Kidney (tissue), 14 donors: ENCODE measurements around the gene NEXN. TPM values are rescaled to one million over a fixed set of nuclear protein-coding genes. Genes with fewer than 3 reads are reported as not detected.

Experiments used
- DNase-seq, 5 donors: peaks; one replicate each; pipeline ENCODE4 v3.0.0-alpha.2; 2013 to 2020
- FAIRE-seq: peaks from 2 replicates; lab custom pipeline; 2012; peaks lifted over from hg19 to GRCh38; lab: Jason Lieb, UNC
- H3K27ac ChIP-seq, 2 donors: one replicate each; pipeline ENCODE4 v1.7.0; 2013; ENCODE audit warnings: low read depth in 2 of 2, low read length in 2 of 2, inconsistent platforms in 1 of 2
- H3K27me3 ChIP-seq: one replicate; pipeline ENCODE4 v1.7.1; 2013; ENCODE audit warnings: low read length, inconsistent platforms; ENCODE audit not compliant: control insufficient read depth, insufficient read depth
- H3K36me3 ChIP-seq, 3 donors: one replicate each; pipeline versions ENCODE4 v1.7.0 to v1.7.1; 2013; ENCODE audit warnings: low read length in 3 of 3, control low read depth in 1 of 3, inconsistent platforms in 1 of 3; ENCODE audit not compliant: insufficient read depth in 3 of 3, control insufficient read depth in 2 of 3
- H3K4me1 ChIP-seq, 3 donors: one replicate each; pipeline versions ENCODE4 v1.7.0 to v1.7.1; 2013; ENCODE audit warnings: low read length in 3 of 3, inconsistent platforms in 1 of 3, low read depth in 1 of 3; ENCODE audit not compliant: control insufficient read depth in 2 of 3, insufficient read depth in 2 of 3
- H3K4me3 ChIP-seq, 3 donors: one replicate each; pipeline versions ENCODE4 v1.7.0 to v1.8.1; 2013; ENCODE audit warnings: low read length in 3 of 3, control low read depth in 1 of 3, inconsistent platforms in 1 of 3
- H3K9ac ChIP-seq, 3 donors: one replicate each; pipeline versions ENCODE4 v1.7.0 to v1.7.1; 2013; ENCODE audit warnings: low read length in 3 of 3, control low read depth in 1 of 3, inconsistent platforms in 1 of 3
- H3K9me3 ChIP-seq, 3 donors: one replicate each; pipeline versions ENCODE4 v1.7.0 to v1.7.1; 2013; ENCODE audit warnings: low read length in 3 of 3, control low read depth in 1 of 3, inconsistent platforms in 1 of 3; ENCODE audit not compliant: control insufficient read depth in 2 of 3, insufficient read depth in 1 of 3
- intact Hi-C: fragments of 100-400 bp; cut with DNase I; formaldehyde crosslinking; loops from one replicate; pipeline ENCODE4 v1.11.1; 2022
- polyA plus RNA-seq: library from polyadenylated mRNA; stranded (reverse); fragments of 350-450 nt; fragmentation: Illumina TruSeq; extraction: RNeasy Lipid Tissue Mini Kit (QIAGEN cat#74804); gene quantifications from one replicate; pipeline ENCODE4 v1.2.3, GENCODE V29; 2014; ENCODE audit warnings: low read depth, low replicate concordance; ENCODE audit not compliant: insufficient read depth
- total RNA-seq: library from RNA; stranded (reverse); fragmentation: NEBNext Ultra II Directional; extraction: Animal tissue kit (Norgen Biotek cat#: 25700); gene quantifications from one replicate; pipeline ENCODE4 v1.2.1, GENCODE V29; 2021
- TF ChIP-seq, protein P1 (sequence below): IDR thresholded peaks from 3 replicates; pipeline ENCODE4 v1.5.1; 2012; ENCODE audit warnings: mild to moderate bottlenecking, moderate library complexity, borderline replicate concordance; ENCODE audit not compliant: insufficient read depth; ENCODE audit errors: extremely low read depth
- donor health status: control.
- donor health status: control.
- donor health status: control.
- donor health status: control.
- donor health status: control.
- donor health status: DM: yes; HTN: yes; CAD: no.
- donor health status: Normal renal cell carcinoma (clear cell type).

NEXN gene
- total and polyA plus RNA-seq, 2 donors from 2014 or later, result 6.5 to 7.1 TPM

DNA sequence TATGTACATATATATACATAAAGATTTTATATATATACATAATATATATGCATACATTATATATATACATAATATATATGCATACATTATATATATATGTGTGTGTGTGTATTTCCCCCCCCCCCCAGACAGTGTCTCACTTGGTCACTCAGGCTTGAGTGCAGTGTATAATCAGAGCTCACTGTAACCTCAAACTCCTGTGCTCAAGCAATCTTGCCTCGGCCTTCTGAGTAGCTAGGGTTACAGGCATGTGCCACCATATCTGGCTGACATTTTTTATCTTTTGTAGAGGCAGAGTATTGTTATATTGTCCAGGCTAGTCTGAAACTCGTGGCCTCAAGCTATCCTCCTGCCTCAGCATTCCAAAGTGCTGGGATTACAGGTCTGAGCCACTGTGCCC is 99.5 kb downstream of the NEXN start:
- FAIRE-seq (no peak), DNase-seq (no peak)
- peaks cover 0 to 8% (median 2%) of the 10 kb centered on the region in 3 donors for H3K4me1 ChIP-seq
- intact Hi-C loops, result no loop called here
- no peak overlapping the region for H3K4me3 ChIP-seq
- no peaks in the 10 kb centered on the region for H3K36me3 ChIP-seq
- no peak overlapping the region for H3K27ac ChIP-seq
- H3K27me3 ChIP-seq, result no peaks in the 10 kb centered on the region
- H3K9ac ChIP-seq, result no peak overlapping the region
- TF ChIP-seq, protein P1, sequence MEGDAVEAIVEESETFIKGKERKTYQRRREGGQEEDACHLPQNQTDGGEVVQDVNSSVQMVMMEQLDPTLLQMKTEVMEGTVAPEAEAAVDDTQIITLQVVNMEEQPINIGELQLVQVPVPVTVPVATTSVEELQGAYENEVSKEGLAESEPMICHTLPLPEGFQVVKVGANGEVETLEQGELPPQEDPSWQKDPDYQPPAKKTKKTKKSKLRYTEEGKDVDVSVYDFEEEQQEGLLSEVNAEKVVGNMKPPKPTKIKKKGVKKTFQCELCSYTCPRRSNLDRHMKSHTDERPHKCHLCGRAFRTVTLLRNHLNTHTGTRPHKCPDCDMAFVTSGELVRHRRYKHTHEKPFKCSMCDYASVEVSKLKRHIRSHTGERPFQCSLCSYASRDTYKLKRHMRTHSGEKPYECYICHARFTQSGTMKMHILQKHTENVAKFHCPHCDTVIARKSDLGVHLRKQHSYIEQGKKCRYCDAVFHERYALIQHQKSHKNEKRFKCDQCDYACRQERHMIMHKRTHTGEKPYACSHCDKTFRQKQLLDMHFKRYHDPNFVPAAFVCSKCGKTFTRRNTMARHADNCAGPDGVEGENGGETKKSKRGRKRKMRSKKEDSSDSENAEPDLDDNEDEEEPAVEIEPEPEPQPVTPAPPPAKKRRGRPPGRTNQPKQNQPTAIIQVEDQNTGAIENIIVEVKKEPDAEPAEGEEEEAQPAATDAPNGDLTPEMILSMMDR, result no peak
- no peaks in the 10 kb centered on the region for H3K9me3 ChIP-seq

DNA sequence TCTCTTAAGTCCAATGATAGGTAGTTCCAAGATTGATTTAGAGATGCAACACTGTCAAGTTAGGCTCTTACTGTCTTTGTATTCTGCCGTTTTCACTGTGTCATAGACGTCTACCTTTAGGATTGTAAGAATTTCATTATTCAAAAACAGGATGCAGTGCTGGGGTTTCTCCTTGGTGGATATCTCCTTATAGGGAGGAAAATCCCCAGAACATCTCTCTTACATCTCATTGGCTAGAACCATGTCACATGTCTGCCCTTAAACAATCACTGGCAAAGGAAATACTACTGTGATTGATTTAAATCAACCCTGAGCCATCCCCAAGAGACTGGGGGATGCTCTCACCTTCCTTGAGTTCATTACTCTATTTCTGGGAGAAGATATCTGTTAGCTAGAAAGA is 101.3 kb downstream of the NEXN start:
- no peak for FAIRE-seq

DNA sequence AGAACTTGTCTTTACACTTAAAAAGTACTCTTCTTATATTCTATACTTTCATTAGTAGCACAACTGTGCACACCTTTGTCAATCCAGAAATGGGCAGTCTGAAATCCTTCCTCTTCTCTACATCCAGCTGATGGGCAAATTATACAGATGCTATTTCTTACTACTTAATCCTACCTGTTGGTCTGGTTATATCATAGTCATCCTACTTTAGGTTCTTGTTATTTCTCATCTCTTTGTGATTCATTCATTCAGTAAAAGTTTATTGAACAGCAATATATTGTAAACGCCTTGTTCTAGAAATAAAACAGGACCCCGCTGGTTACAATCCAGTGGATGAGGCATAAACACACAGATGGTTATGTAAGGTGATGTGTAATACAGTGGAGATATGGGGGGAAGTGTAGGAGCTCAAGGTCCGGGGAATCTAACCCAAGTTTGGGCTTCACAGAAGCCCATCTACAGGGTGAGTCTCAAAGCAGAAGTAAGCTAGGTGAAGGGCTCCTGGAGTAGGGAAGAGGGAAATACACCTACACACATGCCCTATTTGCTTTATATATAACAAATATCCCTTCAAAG is 102.3 kb downstream of the NEXN start:
- H3K9me3 ChIP-seq, result no peaks in the 10 kb centered on the region
- FAIRE-seq (no peak), DNase-seq (no peak)
- H3K4me3 ChIP-seq, result no peak overlapping the region
- TF ChIP-seq, protein P1, result no peak
- intact Hi-C loops, result no loop called here
- H3K36me3 ChIP-seq, result no peaks in the 10 kb centered on the region
- no peak overlapping the region for H3K27ac ChIP-seq
- H3K27me3 ChIP-seq, result no peaks in the 10 kb centered on the region
- no peaks in the 10 kb centered on the region for H3K4me1 ChIP-seq
- no peak overlapping the region for H3K9ac ChIP-seq

More for the DNA sequence above, 101.3 kb downstream of the NEXN start:
- DNase-seq, result no peak
- H3K27ac ChIP-seq, result no peak overlapping the region
- H3K4me1 ChIP-seq, result no peaks in the 10 kb centered on the region
- TF ChIP-seq, protein P1, result no peak
- H3K36me3 ChIP-seq, result no peaks in the 10 kb centered on the region
- no peaks in the 10 kb centered on the region for H3K9me3 ChIP-seq
- no peak overlapping the region for H3K9ac ChIP-seq
- H3K4me3 ChIP-seq, result no peak overlapping the region
- H3K27me3 ChIP-seq, result no peaks in the 10 kb centered on the region
- intact Hi-C loops, result no loop called here

DNA sequence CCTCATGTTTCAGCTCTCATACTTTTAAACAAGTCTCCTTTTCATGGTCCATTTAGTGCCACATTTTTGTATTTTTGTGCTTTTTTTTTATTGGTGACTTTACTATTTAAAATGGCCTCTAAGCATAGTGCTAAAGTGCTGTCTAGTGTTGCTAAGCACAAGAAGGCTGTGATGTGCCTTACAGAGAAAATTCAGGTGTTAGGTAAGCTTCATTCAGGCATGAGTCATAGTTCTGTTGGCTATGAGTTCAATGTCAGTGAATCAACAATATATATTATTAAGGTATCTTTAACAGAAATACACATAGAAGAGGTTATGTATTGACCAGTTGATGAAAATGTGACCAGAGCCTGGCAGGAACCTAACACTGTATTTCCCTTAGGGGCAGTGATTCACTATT is 103.2 kb downstream of the NEXN start:
- intact Hi-C loops, result no loop called here
- FAIRE-seq, result no peak
- DNase-seq, result no peak
- Histone ChIP-seq H3K4me1 (no peaks in the 10 kb centered on the region), H3K9me3 (no peaks in the 10 kb centered on the region), H3K36me3 (no peaks in the 10 kb centered on the region), H3K4me3 (no peak overlapping the region), H3K9ac (no peak overlapping the region), H3K27me3 (no peaks in the 10 kb centered on the region), H3K27ac (no peak overlapping the region)
- TF ChIP-seq, protein P1, result no peak
